T follicular helper cell (primary cell): ENCODE results near the gene ST6GALNAC3.

Experiments
- DNase-seq: peaks from one replicate; pipeline ENCODE4 v3.0.0-alpha.2; 2020; ENCODE audit warnings: low read depth

Gene ST6GALNAC3

GRCh38 chr1:76433526-76433925 is 359.0 kb downstream of the ST6GALNAC3 start:
- DNase-seq, result no peak

- no peak for DNase-seq
Measured at GRCh38 chr1:76443217-76443616, 368.7 kb downstream of the ST6GALNAC3 start.

- no peak for DNase-seq
Measured at GRCh38 chr1:76444773-76445172, 370.2 kb downstream of the ST6GALNAC3 start.

- DNase-seq, result no peak
Measured at GRCh38 chr1:76450229-76450628, 375.7 kb downstream of the ST6GALNAC3 start.

- no peak for DNase-seq
Measured at GRCh38 chr1:76463278-76463677, 388.7 kb downstream of the ST6GALNAC3 start.

GRCh38 chr1:76463849-76464248 is 389.3 kb downstream of the ST6GALNAC3 start:
- DNase-seq, result no peak

- no peak for DNase-seq
Measured at GRCh38 chr1:76465030-76465429, 390.5 kb downstream of the ST6GALNAC3 start.

- DNase-seq, result no peak
Measured at GRCh38 chr1:76470166-76470565, 395.6 kb downstream of the ST6GALNAC3 start.

GRCh38 chr1:76471536-76471935 is 397.0 kb downstream of the ST6GALNAC3 start:
- DNase-seq, result no peak

- no peak for DNase-seq
Measured at GRCh38 chr1:76473591-76473990, 399.0 kb downstream of the ST6GALNAC3 start.

- no peak for DNase-seq
Measured at GRCh38 chr1:76474922-76475321, 400.4 kb downstream of the ST6GALNAC3 start.

GRCh38 chr1:76477156-76477555 is 402.6 kb downstream of the ST6GALNAC3 start:
- no peak for DNase-seq

GRCh38 chr1:76480827-76481226 is 406.3 kb downstream of the ST6GALNAC3 start:
- no peak for DNase-seq

GRCh38 chr1:76481672-76482071 is 407.1 kb downstream of the ST6GALNAC3 start:
- DNase-seq, result no peak

GRCh38 chr1:76482272-76482671 is 407.7 kb downstream of the ST6GALNAC3 start:
- DNase-seq, result no peak

- no peak for DNase-seq
Measured at GRCh38 chr1:76491737-76492136, 417.2 kb downstream of the ST6GALNAC3 start.

GRCh38 chr1:76492752-76493430 is 418.3 kb downstream of the ST6GALNAC3 start:
- DNase-seq, result no peak

GRCh38 chr1:76494807-76495206 is 420.3 kb downstream of the ST6GALNAC3 start:
- no peak for DNase-seq

- DNase-seq, result no peak
Measured at GRCh38 chr1:76496871-76497270, 422.3 kb downstream of the ST6GALNAC3 start.

- no peak for DNase-seq
Measured at GRCh38 chr1:76500116-76500515, 425.6 kb downstream of the ST6GALNAC3 start.

- no peak for DNase-seq
Measured at GRCh38 chr1:76501136-76501535, 426.6 kb downstream of the ST6GALNAC3 start.

- no peak for DNase-seq
Measured at GRCh38 chr1:76501586-76502219, 427.2 kb downstream of the ST6GALNAC3 start.

GRCh38 chr1:76503100-76503499 is 428.6 kb downstream of the ST6GALNAC3 start:
- no peak for DNase-seq

- DNase-seq, result no peak
Measured at GRCh38 chr1:76503736-76504135, 429.2 kb downstream of the ST6GALNAC3 start.
